Hematopoietic multipotent progenitor cell treated with erythropoietin and hydrocortisone succinate and interleukin-3 and kit ligand, for 8 days (in vitro differentiated cells): ENCODE measurements around the gene ZBTB16.

ENCODE experiments used
- DNase-seq: peaks from one replicate; pipeline ENCODE4 v3.0.0-alpha.2; 2015

The ZBTB16 gene

GRCh38 chr11:114289779-114290178 is 230.3 kb downstream of the ZBTB16 start:
- DNase-seq, result no peak

GRCh38 chr11:114290503-114291235 is 231.2 kb downstream of the ZBTB16 start:
- DNase-seq, result no peak

- DNase-seq, result no peak
Observed at GRCh38 chr11:114291381-114291780, 231.9 kb downstream of the ZBTB16 start.

- DNase-seq, result no peak
Observed at GRCh38 chr11:114291842-114292680, 232.6 kb downstream of the ZBTB16 start.

- no peak for DNase-seq
Observed at GRCh38 chr11:114293201-114293711, 233.7 kb downstream of the ZBTB16 start.

- DNase-seq, result no peak
Observed at GRCh38 chr11:114295676-114296604, 236.4 kb downstream of the ZBTB16 start, which contains the start of gene NNMT. Gene NNMT, plus strand, starts transcription at chr11:114296399. Its CDS starts 158 bp downstream, at chr11:114296557.

- no peak for DNase-seq
Observed at GRCh38 chr11:114296605-114297372, 237.3 kb downstream of the ZBTB16 start.

GRCh38 chr11:114297806-114298709 is 238.5 kb downstream of the ZBTB16 start:
- DNase-seq, result no peak

- no peak for DNase-seq
Observed at GRCh38 chr11:114298710-114299109, 239.2 kb downstream of the ZBTB16 start.
